GM12864 (cell line): ENCODE measurements around the gene CLTCL1.
"Not testable (repeated sequence)": the region's sequence is repeated elsewhere in the genome, so short reads cannot be mapped to it uniquely, and the experiment has no call there.

Source experiments
- DNase-seq: peaks from one replicate; pipeline ENCODE4 v3.0.0-alpha.2; 2011; ENCODE audit warnings: low read depth
- H3K4me3 ChIP-seq: 2 replicates; pipeline ENCODE4 v1.5.1; 2011; ENCODE audit warnings: mild to moderate bottlenecking, low read depth, low read length, control low read depth
- TF ChIP-seq, protein P1 (sequence below): IDR thresholded peaks from 2 replicates; pipeline ENCODE4 v1.5.1; 2011; ENCODE audit warnings: low read depth, mild to moderate bottlenecking, moderate library complexity, low read length, control low read depth, inconsistent platforms; ENCODE audit errors: missing control alignments

CLTCL1 gene

GRCh38 chr22:19208287-19208847, 83.2 kb downstream of the CLTCL1 start:
- no peak overlapping the region for H3K4me3 ChIP-seq
- DNase-seq: no peak
- TF ChIP-seq, protein P1, sequence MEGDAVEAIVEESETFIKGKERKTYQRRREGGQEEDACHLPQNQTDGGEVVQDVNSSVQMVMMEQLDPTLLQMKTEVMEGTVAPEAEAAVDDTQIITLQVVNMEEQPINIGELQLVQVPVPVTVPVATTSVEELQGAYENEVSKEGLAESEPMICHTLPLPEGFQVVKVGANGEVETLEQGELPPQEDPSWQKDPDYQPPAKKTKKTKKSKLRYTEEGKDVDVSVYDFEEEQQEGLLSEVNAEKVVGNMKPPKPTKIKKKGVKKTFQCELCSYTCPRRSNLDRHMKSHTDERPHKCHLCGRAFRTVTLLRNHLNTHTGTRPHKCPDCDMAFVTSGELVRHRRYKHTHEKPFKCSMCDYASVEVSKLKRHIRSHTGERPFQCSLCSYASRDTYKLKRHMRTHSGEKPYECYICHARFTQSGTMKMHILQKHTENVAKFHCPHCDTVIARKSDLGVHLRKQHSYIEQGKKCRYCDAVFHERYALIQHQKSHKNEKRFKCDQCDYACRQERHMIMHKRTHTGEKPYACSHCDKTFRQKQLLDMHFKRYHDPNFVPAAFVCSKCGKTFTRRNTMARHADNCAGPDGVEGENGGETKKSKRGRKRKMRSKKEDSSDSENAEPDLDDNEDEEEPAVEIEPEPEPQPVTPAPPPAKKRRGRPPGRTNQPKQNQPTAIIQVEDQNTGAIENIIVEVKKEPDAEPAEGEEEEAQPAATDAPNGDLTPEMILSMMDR: no peak

- no peak overlapping the region for H3K4me3 ChIP-seq
Observed at GRCh38 chr22:19207884-19208283, 83.6 kb downstream of the CLTCL1 start.

GRCh38 chr22:19207401-19207808, 84.1 kb downstream of the CLTCL1 start:
- H3K4me3 ChIP-seq: no peak overlapping the region
- TF ChIP-seq, protein P1: no peak
- no peak for DNase-seq

More at GRCh38 chr22:19207884-19208283, 83.6 kb downstream of the CLTCL1 start:
- TF ChIP-seq, protein P1: no peak
- no peak for DNase-seq

DNA sequence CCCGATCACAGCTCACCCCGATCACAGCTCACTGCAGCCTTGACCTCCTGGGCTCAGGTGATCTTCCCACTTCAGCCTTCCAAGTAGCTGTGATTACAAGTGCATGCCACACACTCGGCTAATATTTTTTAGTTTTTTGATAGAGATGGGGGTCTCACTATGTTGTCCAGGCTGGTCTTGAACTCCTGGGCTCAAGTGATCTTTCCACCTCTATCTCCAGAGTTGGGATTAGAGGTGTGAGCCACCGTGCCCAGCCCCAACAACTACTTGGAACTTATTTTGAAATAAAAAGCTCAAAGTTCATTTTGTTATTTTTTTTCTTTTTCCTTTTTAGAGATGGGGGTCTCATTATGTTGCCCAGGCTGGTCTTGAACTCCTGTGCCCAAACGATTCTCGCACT, 85.2 kb downstream of the CLTCL1 start:
- TF ChIP-seq, protein P1: no peak
- no peak for DNase-seq
- no peak overlapping the region for H3K4me3 ChIP-seq

DNA sequence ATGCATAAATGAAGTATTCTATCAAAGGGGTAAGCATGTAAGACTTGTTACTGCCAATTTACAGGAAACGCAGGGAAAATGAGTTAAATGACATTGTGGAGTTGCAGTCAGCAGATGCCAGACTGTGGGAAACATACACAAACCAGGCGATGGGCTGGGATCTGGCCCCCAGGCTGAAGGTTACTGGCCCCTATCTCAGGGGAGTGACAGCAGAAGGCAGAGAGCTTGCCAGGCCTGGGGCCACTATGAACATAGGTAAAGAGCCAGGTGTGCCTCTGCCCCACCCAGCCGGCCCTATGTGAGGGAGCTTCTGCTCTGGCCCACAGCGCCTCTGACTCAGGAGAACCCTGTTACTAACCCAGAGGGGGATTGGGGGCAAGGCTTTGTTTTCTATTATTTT, 86.9 kb downstream of the CLTCL1 start:
- DNase-seq: no peak
- H3K4me3 ChIP-seq: no peak overlapping the region
- TF ChIP-seq, protein P1: no peak

DNA sequence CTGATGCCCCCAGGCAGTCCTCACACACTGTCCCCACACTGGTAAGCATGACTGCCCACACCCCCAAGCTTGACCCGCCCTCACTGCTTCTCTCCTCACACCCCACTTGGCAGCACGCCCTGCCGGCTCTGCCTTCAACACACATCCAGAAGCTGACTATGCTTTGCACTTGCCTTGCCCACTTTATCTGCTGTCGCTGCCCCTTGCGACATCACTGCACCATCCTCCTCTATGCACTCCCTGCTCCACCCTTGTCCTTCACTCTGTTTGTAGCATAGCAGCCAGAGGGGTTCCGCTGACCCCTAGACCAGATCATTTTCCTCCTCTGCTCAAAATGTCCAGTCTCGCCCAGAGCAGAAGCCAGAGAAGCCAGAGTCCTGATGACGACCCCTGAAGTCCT, 87.7 kb downstream of the CLTCL1 start:
- TF ChIP-seq, protein P1: no peak
- no peak overlapping the region for H3K4me3 ChIP-seq
- DNase-seq: no peak

DNA sequence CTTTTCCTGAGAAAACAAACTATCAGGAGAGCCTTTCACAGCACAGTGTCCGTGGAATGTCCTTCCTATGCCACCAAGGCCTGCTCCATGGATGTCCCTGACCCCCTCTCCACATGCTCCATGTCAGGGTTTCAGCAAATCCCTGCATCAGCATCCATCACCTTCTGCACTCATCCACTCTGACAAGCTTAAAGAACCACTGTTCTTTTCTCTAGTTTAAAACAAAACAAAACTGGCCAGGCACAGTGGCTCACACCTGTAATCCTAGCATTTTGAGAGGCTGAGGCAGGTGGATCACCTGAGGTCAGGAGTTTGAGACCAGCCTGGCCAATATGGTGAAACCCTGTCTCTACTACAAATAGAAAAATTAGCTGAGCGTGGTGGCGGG, 88.7 kb downstream of the CLTCL1 start:
- not testable (repeated sequence) for H3K4me3 ChIP-seq, DNase-seq
